ENCODE data around the gene CTNNA3.

GRCh38 chr10:66215920-66216319 is 1480.1 kb downstream of the CTNNA3 start:
- TF ChIP-seq CTCF (IDR thresholded peaks at IDR 0.05 in 4 of 5, conservative IDR thresholded peaks at IDR 0.05 in 1 of 5) (no peak), POLR2A (IDR thresholded peaks at IDR 0.05) (no peak)
